SK-N-SH (cell line): ENCODE measurements around the gene HPN. TPM values are rescaled to one million over a fixed set of nuclear protein-coding genes. Genes with fewer than 3 reads are reported as not detected.

Experiments used
- CTCF ChIA-PET: fragments of 300-600, 350-600 bp; formaldehyde crosslinking; extraction: SDS; loops from one replicate; lab custom pipeline; 2021; lab: Yijun Ruan, JAX
- POLR2A ChIA-PET: fragments of 350-600 bp; sonication (Branson Sonifier 250); formaldehyde crosslinking; extraction: SDS; loops from one replicate; lab custom pipeline; 2020; ENCODE audit warnings: antibody characterized with exemption, inconsistent platforms; lab: Yijun Ruan, JAX
- DNase-seq: peaks from one replicate; pipeline ENCODE4 v3.0.0; 2012
- H2AFZ ChIP-seq: fragments of 200-600 bp; sonication (generic); 2 replicates; pipeline ENCODE4 v1.8.1; 2016; ENCODE audit warnings: antibody characterized with exemption, mild to moderate bottlenecking, low read depth
- H3F3A ChIP-seq: fragments of 200-600 bp; sonication (generic); replicated peaks from 2 replicates; pipeline ENCODE3; 2016; ENCODE audit warnings: antibody characterized with exemption, mild to moderate bottlenecking; ENCODE audit not compliant: insufficient read depth
- H3K27ac ChIP-seq, 2 experiments: fragments of 200-500 bp in 1 of 2; fragments of 200-600 bp in 1 of 2; sonication (Bioruptor generic) in 1 of 2; sonication (generic), shearing (Covaris generic) in 1 of 2; 2 replicates each; pipeline versions ENCODE4 v1.5.1 to v1.6.1; 2014 to 2016; ENCODE audit warnings: low read depth in 2 of 2, inconsistent platforms in 1 of 2, low read length in 1 of 2, mild to moderate bottlenecking in 1 of 2, mixed read lengths in 1 of 2
- H3K27me3 ChIP-seq: fragments of 200-600 bp; sonication (generic), shearing (Covaris generic); 2 replicates; pipeline ENCODE4 v1.6.1; 2016; ENCODE audit warnings: mixed run types; ENCODE audit not compliant: insufficient read depth
- H3K36me3 ChIP-seq, 2 experiments: fragments of 200-500 bp in 1 of 2; fragments of 200-600 bp in 1 of 2; sonication (Bioruptor generic) in 1 of 2; sonication (generic) in 1 of 2; replicated peaks in 1 of 2; 2 replicates each; pipeline versions ENCODE3 to v1.5.1; 2014 to 2016; ENCODE audit warnings: low read length in 1 of 2, mild to moderate bottlenecking in 1 of 2; ENCODE audit not compliant: insufficient read depth in 2 of 2, control insufficient read depth in 1 of 2
- H3K4me1 ChIP-seq, 2 experiments: fragments of 200-500 bp in 1 of 2; fragments of 200-600 bp in 1 of 2; sonication (Bioruptor generic) in 1 of 2; sonication (generic), shearing (Covaris generic) in 1 of 2; 2 replicates each; pipeline versions ENCODE4 v1.5.1 to v1.6.1; 2014 to 2016; ENCODE audit warnings: low read depth in 1 of 2, low read length in 1 of 2, mixed run types in 1 of 2; ENCODE audit not compliant: insufficient read depth in 2 of 2, control insufficient read depth in 1 of 2
- H3K4me2 ChIP-seq: fragments of 200-600 bp; sonication (generic), shearing (Covaris generic); 2 replicates; pipeline ENCODE4 v1.6.1; 2017; ENCODE audit warnings: mixed run types
- H3K4me3 ChIP-seq, 2 experiments: fragments of 200-500 bp in 1 of 2; fragments of 200-600 bp in 1 of 2; sonication (Bioruptor generic) in 1 of 2; sonication (generic), shearing (Covaris generic) in 1 of 2; 2 replicates each; pipeline versions ENCODE4 v1.5.1 to v1.8.1; 2014 to 2016; ENCODE audit warnings: low read depth in 2 of 2, inconsistent platforms in 1 of 2, low read length in 1 of 2, mild to moderate bottlenecking in 1 of 2, mixed read lengths in 1 of 2, moderate library complexity in 1 of 2
- H3K79me2 ChIP-seq: fragments of 200-600 bp; sonication (generic); 2 replicates; pipeline ENCODE4 v1.8.1; 2017; ENCODE audit warnings: mild to moderate bottlenecking; ENCODE audit not compliant: insufficient read depth
- H3K9ac ChIP-seq: fragments of 200-600 bp; sonication (generic); 2 replicates; pipeline ENCODE4 v1.6.1; 2017; ENCODE audit warnings: mixed run types
- H3K9me2 ChIP-seq: fragments of 200-600 bp; sonication (generic); 2 replicates; pipeline ENCODE4 v1.6.1; 2017; ENCODE audit warnings: mixed run types
- H3K9me3 ChIP-seq: fragments of 200-600 bp; sonication (generic); 2 replicates; pipeline ENCODE4 v1.6.1; 2017; ENCODE audit warnings: mixed run types, mild to moderate bottlenecking, moderate library complexity
- H4K20me1 ChIP-seq: fragments of 200-600 bp; sonication (generic); 2 replicates; pipeline ENCODE4 v1.6.1; 2017; ENCODE audit warnings: mild to moderate bottlenecking, mixed run types; ENCODE audit not compliant: insufficient read depth
- EP300 ChIP-seq, 2 experiments: IDR thresholded peaks; 2 replicates each; pipeline versions ENCODE4 v1.4.0 to v1.6.1; 2012; ENCODE audit warnings: borderline replicate concordance in 1 of 2, low read depth in 1 of 2, low read length in 1 of 2
- FOSL2 ChIP-seq: IDR thresholded peaks from 2 replicates; pipeline ENCODE4 v1.4.0; 2012; ENCODE audit warnings: low read depth, mild to moderate bottlenecking, moderate library complexity, borderline replicate concordance
- FOXJ3 ChIP-seq: sonication (generic); formaldehyde crosslinking; IDR thresholded peaks from 2 replicates; pipeline ENCODE4 v1.5.1; 2020; ENCODE audit warnings: mild to moderate bottlenecking, missing genetic modification reagents
- GABPA ChIP-seq: IDR thresholded peaks from 2 replicates; pipeline ENCODE4 v1.4.0; 2012; ENCODE audit warnings: low read depth, mild to moderate bottlenecking
- JUND ChIP-seq: IDR thresholded peaks from 2 replicates; pipeline ENCODE4 v1.4.0; 2012
- MAX ChIP-seq: IDR thresholded peaks from 2 replicates; pipeline ENCODE4 v1.4.0; 2012; ENCODE audit warnings: low read depth
- RAD21 ChIP-seq: IDR thresholded peaks from 2 replicates; pipeline ENCODE4 v1.6.1; 2012; ENCODE audit warnings: mild to moderate bottlenecking, low read length
- RCOR1 ChIP-seq: fragments of 150-350 bp; IDR thresholded peaks from 2 replicates; pipeline ENCODE4 v1.6.1; 2017; ENCODE audit warnings: antibody characterized with exemption, low read length
- TCF12 ChIP-seq: IDR thresholded peaks from 2 replicates; pipeline ENCODE4 v1.4.0; 2012
- YY1 ChIP-seq: IDR thresholded peaks from 2 replicates; pipeline ENCODE4 v1.4.0; 2012; ENCODE audit warnings: low read depth, mild to moderate bottlenecking
- whole genome bisulfite sequencing: methylation state at CpG from one replicate; pipeline ENCODE4 v1.1.6; 2017; ENCODE audit warnings: low lambda C conversion rate; 5-methylcytosine and 5-hydroxymethylcytosine counted together
- polyA plus RNA-seq, 3 experiments: library from polyadenylated mRNA; depleted of rRNA; stranded (reverse); fragments of >200 nt; gene quantifications; 2 replicates each; pipeline ENCODE4 v1.2.3, GENCODE V29; 2012
- TF ChIP-seq, protein P1 (sequence below): fragments of 150-350 bp; IDR thresholded peaks from 2 replicates; pipeline ENCODE4 v1.6.1; 2017; ENCODE audit warnings: antibody characterized with exemption, low read length, low read depth, borderline replicate concordance

The HPN gene
- polyA plus RNA-seq, 1 of the 3 experiments (the other 2 are of a cell fraction): 0.05 TPM

GRCh38 chr19:35038623-35039512 lies 2.7 kb upstream of the HPN start:
- Histone ChIP-seq H4K20me1 (no peaks in the 10 kb centered on the region), H3K27me3 (no peaks in the 10 kb centered on the region), H3K79me2 (no peaks in the 10 kb centered on the region), H3K9me3 (no peaks in the 10 kb centered on the region), H3K4me1 (peaks cover 0 to 5% of the 10 kb centered on the region in 2 experiments; a peak in 1 of 4 replicates), H3K4me2 (no peak overlapping the region), H3K9me2 (no peaks in the 10 kb centered on the region), H3K27ac (no peak overlapping the region), H2AFZ (no peak overlapping the region), H3F3A (no peaks in the 10 kb centered on the region), H3K9ac (no peak overlapping the region), H3K36me3 (no peaks in the 10 kb centered on the region), H3K4me3 (no peak overlapping the region)
- CTCF ChIA-PET: interaction anchor here (1.0 to 2.5 kb wide), 4 partner anchors 8 to 200 kb away, joined by 3 to 9 read pairs (median 5); no protein-coding TSS in a partner anchor
- POLR2A ChIA-PET: interaction anchor here (0.6 kb wide), 1 partner anchor 842 kb away, joined by 3 read pairs; no protein-coding TSS in a partner anchor
- DNase-seq: peak; percentile 44
- TF ChIP-seq YY1 (no peak), JUND (no peak), TCF12 (no peak)
- 80% methylated on average over 15 of the region's 17 CpGs for WGBS

DNA sequence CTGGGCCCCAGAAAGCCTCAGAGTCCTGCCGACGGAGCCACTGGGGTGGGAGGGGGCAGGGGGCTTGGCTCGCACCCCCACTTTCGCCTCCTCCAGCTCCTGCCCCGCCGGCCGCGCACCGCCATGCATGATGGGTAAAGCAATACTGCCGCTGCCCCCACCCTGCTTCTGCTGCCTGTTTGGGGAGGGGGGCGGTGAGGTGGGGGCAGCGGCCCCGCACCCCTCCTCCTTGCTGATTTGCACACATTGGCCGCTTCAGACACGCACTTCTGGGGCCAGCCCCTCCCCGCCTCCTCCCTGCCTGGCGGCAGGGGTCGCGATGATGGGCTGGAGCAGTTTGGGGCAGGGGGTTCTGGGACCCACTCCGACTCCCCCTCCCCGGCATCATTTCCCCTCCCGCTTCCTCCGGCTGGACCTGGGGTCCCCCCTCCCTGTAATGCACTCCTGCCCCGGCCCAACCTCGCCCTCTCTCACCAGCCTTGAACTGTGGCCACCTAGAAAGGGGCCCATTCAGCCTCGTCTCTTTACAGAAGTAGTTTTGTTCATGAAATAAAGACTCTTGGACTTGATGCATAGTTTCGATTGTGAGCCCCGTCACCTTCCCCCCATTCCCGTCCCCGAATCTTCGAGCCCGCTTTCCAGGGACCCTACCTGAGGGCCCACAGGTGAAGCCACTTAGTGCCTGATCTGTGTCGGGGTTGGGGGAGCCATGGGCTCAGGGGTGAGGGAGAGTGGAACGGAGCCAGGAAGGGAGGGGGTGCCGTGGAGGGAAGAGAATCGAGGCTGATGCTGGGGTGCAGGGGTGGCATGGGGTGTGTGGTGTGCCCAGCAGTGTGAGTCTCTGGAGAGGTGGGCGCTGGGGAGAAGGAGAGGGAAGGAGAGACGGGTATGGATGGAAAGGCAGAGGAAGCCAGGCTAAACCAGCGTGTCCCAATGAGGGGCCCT lies 1.4 kb upstream of the HPN start:
- H3K9ac ChIP-seq: no peak overlapping the region
- H3K9me3 ChIP-seq: no peaks in the 10 kb centered on the region
- whole genome bisulfite sequencing: 90% methylated on average over 21 of the region's 39 CpGs
- CTCF ChIA-PET: no interaction called here
- TF ChIP-seq FOXJ3 (CRISPR knock-in tag) (no peak), RCOR1 (no peak), EP300 (IDR thresholded peaks at IDR 0.05; ENCODE audit: borderline replicate concordance in 1 of 2, low read depth in 1 of 2, low read length in 1 of 2) (no peak), JUND (no peak), FOSL2 (no peak), MAX (no peak), RAD21 (no peak), GABPA (no peak)
- TF ChIP-seq, protein P1, sequence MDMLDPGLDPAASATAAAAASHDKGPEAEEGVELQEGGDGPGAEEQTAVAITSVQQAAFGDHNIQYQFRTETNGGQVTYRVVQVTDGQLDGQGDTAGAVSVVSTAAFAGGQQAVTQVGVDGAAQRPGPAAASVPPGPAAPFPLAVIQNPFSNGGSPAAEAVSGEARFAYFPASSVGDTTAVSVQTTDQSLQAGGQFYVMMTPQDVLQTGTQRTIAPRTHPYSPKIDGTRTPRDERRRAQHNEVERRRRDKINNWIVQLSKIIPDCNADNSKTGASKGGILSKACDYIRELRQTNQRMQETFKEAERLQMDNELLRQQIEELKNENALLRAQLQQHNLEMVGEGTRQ: no peak
- no peak overlapping the region for H3K4me2 ChIP-seq
- no peaks in the 10 kb centered on the region for H3F3A ChIP-seq
- H3K27me3 ChIP-seq: no peaks in the 10 kb centered on the region
- no peaks in the 10 kb centered on the region for H4K20me1 ChIP-seq
- no peaks in the 10 kb centered on the region for H3K79me2 ChIP-seq
- H3K9me2 ChIP-seq: no peaks in the 10 kb centered on the region
- POLR2A ChIA-PET: no interaction called here
- H3K27ac ChIP-seq: no peak overlapping the region
- DNase-seq: no peak
- H3K4me1 ChIP-seq: no peaks in the 10 kb centered on the region
- H3K36me3 ChIP-seq: no peaks in the 10 kb centered on the region
- H2AFZ ChIP-seq: no peak overlapping the region
- H3K4me3 ChIP-seq: no peak overlapping the region
